Hepatic stellate cell (primary cell): Measurements from ENCODE around the gene SPESP1.

Experiments used
- DNase-seq: peaks from one replicate; pipeline ENCODE4 v3.0.0; 2011; ENCODE audit warnings: low spot score

The SPESP1 gene

DNA sequence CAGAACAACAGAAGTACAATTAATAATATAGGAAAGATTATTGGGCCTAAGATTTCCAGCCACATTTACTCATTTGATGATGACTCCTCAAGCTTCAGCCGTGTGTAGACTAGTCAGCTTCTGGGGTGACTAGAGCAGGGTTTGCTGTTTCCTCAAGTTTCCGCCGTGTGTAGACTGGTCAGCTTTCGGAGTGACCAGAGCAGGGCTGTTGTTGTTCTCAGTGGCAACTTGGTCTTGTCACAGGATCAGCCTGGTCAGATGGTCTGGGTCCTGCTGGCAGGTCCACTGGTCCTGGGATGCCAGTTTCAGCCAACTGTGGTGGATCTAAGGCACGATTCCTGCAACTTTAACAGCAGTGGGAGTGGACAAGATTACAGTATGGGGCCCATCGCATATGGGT, 62.4 kb downstream of the SPESP1 start:
- DNase-seq, result no peak

DNA sequence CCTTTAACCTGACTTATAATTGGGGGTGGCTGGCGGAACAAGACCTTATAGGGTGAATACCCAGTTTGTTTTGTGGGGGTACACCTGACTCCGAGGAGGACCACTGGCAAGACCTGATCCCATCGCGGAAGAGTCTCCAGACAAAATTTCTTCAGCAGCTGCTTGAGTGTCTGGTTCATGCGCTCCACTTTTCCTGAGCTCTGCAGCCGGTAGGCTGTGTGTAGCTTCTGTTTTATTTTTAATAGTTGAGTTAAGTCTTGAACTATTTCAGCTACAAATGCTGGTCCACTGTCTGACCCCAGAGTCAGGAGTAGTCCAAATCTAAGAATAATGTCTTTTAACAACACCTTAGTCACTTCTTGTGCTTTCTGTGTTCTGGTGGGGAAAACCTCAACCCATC, 63.0 kb downstream of the SPESP1 start:
- no peak for DNase-seq

DNA sequence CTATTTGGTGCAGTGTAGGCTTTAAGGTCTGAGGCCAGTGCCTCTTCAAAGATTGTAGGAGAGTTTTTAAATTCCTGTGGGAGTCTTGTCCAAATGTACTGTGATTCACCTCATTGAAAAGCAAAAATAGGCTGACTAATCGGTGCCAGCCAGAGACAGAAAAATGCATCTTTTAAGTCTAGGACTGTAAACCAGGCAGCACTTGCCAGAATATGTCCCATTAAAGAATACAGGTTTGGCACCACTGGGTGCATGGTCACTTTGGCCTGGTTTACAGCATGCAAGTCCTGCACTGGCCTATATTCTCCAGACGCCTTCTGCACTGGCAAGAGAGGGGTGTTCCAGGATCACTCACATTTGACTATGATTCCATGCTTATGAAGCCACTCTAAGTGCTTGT, 63.8 kb downstream of the SPESP1 start:
- DNase-seq, result peak; percentile 11

DNA sequence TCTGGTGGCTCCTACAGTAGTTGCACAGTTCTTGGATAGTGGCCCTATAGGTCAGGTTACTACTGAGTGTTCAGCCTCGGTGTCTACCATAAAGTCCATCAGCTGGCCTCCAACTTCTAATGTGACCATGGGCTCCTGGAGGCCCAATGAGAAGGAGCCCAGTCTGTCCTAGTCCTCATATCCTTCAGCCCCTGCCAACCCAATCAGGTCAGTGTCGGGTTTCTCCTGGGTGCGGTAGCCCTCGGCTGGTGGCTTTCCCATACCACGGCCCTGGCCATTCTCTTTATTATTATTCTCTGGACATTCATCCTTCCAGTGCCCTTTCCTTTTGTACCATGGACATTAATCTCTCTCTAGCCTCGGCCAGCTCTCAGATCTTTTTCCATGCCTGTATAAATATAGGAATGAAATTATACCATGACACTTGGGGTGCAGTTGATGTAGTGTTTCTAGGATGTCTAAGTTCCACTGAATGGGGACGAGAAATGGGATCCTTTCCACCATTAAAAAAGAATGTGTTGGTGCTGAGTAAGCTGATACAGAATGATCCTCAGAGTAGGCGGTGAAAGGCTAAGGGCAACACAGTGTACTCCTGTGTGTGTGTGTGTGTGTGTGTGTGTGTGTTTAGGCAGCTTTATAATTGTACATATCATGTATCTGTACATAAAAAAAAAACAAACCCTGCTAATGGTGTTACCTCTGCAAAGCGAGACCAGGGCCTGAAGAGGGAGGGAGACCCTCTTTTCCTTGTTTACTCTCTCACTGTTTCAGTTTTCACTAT, 64.8 kb downstream of the SPESP1 start:
- no peak for DNase-seq
